ENCODE data around the gene MACROD1. TPM values are rescaled to one million over a fixed set of nuclear protein-coding genes. Genes with fewer than 3 reads are reported as not detected.

Gene MACROD1
- total and polyA plus RNA-seq, 12 donors, result 77.6 to 497 (median 115) TPM

- ATAC-seq (no peak), DNase-seq (no peak)
- Histone ChIP-seq H3K36me3 (no peaks in the 10 kb centered on the region), H3K27me3 (no peaks in the 10 kb centered on the region), H3K4me3 (no peak overlapping the region), H3K9me3 (no peaks in the 10 kb centered on the region), H3K4me1 (peaks cover 0 to 22% (median 7%) of the 10 kb centered on the region in 9 donors), H3K27ac (no peak overlapping the region)
- intact Hi-C loops (cut with DNase I), result no loop called here
- TF ChIP-seq, protein P1, sequence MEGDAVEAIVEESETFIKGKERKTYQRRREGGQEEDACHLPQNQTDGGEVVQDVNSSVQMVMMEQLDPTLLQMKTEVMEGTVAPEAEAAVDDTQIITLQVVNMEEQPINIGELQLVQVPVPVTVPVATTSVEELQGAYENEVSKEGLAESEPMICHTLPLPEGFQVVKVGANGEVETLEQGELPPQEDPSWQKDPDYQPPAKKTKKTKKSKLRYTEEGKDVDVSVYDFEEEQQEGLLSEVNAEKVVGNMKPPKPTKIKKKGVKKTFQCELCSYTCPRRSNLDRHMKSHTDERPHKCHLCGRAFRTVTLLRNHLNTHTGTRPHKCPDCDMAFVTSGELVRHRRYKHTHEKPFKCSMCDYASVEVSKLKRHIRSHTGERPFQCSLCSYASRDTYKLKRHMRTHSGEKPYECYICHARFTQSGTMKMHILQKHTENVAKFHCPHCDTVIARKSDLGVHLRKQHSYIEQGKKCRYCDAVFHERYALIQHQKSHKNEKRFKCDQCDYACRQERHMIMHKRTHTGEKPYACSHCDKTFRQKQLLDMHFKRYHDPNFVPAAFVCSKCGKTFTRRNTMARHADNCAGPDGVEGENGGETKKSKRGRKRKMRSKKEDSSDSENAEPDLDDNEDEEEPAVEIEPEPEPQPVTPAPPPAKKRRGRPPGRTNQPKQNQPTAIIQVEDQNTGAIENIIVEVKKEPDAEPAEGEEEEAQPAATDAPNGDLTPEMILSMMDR (IDR thresholded peaks at IDR 0.05), result no peak
- 85 to 87% methylated on average over 12 of the region's 12 CpGs for WGBS, 2 donors
These were observed 39.5 kb downstream of the MACROD1 start for GRCh38 chr11:64126371-64126770.

DNA sequence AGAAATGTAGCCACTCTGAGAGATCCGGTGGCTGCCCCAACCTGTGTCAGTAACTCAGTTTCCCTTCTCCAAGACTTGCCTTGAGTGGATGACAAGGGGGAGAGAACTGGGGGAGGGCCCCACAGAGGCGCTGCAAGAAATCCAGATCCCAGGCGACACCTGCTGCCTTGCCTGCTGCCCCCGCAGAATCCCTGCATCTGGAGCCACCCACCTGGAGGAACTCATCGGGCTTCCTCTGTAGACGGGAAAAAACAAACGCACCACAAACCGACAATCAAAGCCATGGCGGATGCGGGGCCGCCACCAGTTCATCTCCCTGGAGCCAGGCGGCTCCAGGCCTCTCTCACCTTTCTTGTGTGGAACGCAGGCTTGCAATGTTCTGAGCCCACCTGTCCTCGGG is 40.2 kb downstream of the MACROD1 start:
- TF ChIP-seq, protein P1 (IDR thresholded peaks at IDR 0.05), result no peak
- DNase-seq, result no peak
- no peak for ATAC-seq
- Histone ChIP-seq H3K4me1 (peaks cover 0 to 29% (median 12%) of the 10 kb centered on the region in 9 donors), H3K27ac (no peak overlapping the region), H3K36me3 (no peaks in the 10 kb centered on the region), H3K4me3 (no peak overlapping the region), H3K9me3 (no peaks in the 10 kb centered on the region), H3K27me3 (no peaks in the 10 kb centered on the region)
- intact Hi-C loops (cut with DNase I), result no loop called here
- WGBS, 2 donors, result 85 to 89% methylated on average over 14 of the region's 14 CpGs

DNA sequence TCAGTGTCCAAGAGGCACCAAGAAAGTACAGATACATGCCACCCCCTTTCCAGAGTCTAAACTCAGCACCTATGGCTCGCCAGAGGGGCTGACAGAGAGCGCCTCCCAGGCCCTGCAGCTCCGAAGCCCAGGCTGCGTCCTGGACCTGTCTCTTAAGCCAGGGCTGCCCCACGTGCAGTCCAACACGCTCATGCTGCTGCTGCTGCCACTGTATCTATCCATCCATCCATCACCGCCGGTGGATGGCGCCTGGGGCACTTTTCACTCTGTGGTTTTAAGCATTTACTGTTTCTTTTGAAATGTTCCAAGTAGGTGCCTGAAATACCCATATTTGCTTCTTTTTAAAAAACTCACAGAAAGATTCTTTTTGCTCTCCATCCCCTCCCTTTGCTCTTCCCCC is 41.8 kb downstream of the MACROD1 start:
- ATAC-seq (no peak), DNase-seq (no peak)
- WGBS, 2 donors, result 87 to 88% methylated on average over 9 of the region's 9 CpGs
- H3K36me3 ChIP-seq, result no peaks in the 10 kb centered on the region
- intact Hi-C loops (cut with DNase I), result no loop called here
- no peaks in the 10 kb centered on the region for H3K9me3 ChIP-seq
- H3K4me1 ChIP-seq, result peaks cover 0 to 33% (median 12%) of the 10 kb centered on the region in 9 donors
- TF ChIP-seq, protein P1 (IDR thresholded peaks at IDR 0.05), result no peak
- no peak overlapping the region for H3K27ac ChIP-seq
- H3K4me3 ChIP-seq, result no peak overlapping the region
- no peaks in the 10 kb centered on the region for H3K27me3 ChIP-seq

DNA sequence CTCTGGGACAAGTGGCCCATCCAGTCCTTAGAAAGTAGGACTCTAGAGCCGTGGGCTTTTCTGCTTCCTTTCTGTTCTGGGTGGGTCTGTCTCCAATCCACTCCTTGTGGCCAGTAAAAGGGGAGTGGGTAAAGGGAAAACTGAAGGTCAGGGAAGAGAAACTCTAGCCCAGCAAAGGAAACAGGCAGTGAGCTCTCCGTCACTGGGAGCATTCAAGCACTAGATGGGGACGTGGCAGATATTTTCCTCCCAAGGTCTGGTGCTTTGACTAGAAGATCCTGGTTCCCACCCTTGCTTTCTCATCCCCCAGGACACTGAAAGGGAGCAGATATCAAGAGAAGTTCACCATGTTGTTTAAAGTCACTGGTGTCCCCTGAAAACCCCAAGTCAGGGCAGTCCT is 42.2 kb downstream of the MACROD1 start:
- H3K9me3 ChIP-seq, result no peaks in the 10 kb centered on the region
- no peak for ATAC-seq
- H3K27ac ChIP-seq, result no peak overlapping the region
- H3K36me3 ChIP-seq, result no peaks in the 10 kb centered on the region
- H3K4me1 ChIP-seq, result peaks cover 0 to 33% (median 12%) of the 10 kb centered on the region in 9 donors
- DNase-seq, result no peak
- 87 to 88% methylated on average over 3 of the region's 3 CpGs for WGBS, 2 donors
- H3K4me3 ChIP-seq, result no peak overlapping the region
- intact Hi-C loops (cut with DNase I), result no loop called here
- TF ChIP-seq, protein P1 (IDR thresholded peaks at IDR 0.05), result no peak
- H3K27me3 ChIP-seq, result no peaks in the 10 kb centered on the region
